ENCODE measurements around the gene KRT33A. TPM values are rescaled to one million over a fixed set of nuclear protein-coding genes. Genes with fewer than 3 reads are reported as not detected.

The KRT33A gene
- total RNA-seq, 4 donors from 2014 or later = 0.21 to 2.7 (median 1.9) TPM; not detected in 1

DNA sequence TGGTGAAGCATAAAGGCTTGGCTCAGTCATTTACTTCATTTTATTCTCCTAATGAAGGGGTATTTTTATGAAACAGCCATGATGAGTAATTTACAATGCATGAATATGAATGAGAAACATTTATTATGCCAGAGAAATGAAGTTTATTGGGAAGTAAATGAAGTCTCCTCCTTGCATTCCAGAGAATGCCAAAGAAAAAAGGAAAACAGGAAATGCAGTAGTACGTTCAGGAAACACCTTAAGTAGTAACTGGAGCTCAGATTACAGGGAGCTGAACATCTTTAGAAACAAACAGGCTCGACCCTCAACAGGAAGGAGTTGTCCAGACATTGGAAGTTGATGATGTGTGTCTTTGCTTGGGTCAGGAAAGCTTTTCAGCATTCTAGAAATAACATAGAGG is 26.9 kb upstream of the KRT33A start:
- TF ChIP-seq CTCF (IDR thresholded peaks at IDR 0.05) = no peak
- TF ChIP-seq POLR2A (IDR thresholded peaks at IDR 0.05) = no peak
- H3K9me3 ChIP-seq = no peaks in the 10 kb centered on the region
- H3K27ac ChIP-seq = no peak overlapping the region
- H3K4me1 ChIP-seq = no peaks in the 10 kb centered on the region
- H3K27me3 ChIP-seq = peaks cover 0 to 13% (median 0%) of the 10 kb centered on the region in 4 donors
- no peaks in the 10 kb centered on the region for H3K36me3 ChIP-seq
- H3K4me3 ChIP-seq = no peak overlapping the region
- WGBS, 2 donors = 24 to 25% methylated on average over 2 of the region's 2 CpGs
- no peak for DNase-seq
- intact Hi-C loops (cut with DNase I) = no loop called here

DNA sequence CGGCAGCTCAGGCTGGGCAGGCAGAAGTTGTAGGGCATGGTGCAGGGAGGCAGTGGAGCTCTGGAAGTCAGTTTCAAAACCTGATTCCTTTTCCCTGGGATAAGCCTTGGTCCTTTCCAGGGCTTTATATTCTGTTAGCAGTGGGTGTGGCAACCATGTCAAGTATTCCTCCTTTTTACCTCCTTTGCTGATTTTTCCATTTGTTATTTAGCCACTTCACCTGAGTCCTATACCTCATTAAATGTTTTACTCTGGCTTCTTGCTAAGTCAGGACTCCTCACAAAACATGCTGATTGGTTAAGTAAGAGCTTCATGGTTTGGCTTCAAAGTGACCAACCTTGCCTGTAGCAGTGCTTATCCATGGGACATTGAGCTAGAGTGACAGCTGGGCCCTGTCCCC is 19.1 kb upstream of the KRT33A start, which contains the start of gene KRT33B:
KRT33B (minus strand) TSS at position 101 of the 400 bp plus-strand sequence; CDS start at position 38, 63 bp downstream.
- TF ChIP-seq CTCF (IDR thresholded peaks at IDR 0.05) (no peak), POLR2A (IDR thresholded peaks at IDR 0.05) (no peak)
- intact Hi-C loops (cut with DNase I) = no loop called here
- 100% methylated on average over 1 of the region's 1 CpG; no CpG with 5 or more reads in 1 of the 2 donors for WGBS, 2 donors
- no peak for DNase-seq
- Histone ChIP-seq H3K27ac (no peak within 1 kb of the TSS), H3K36me3 (no peaks in the 10 kb centered on the region), H3K4me1 (peaks cover 0 to 14% (median 9%) of the 10 kb centered on the region in 3 donors), H3K27me3 (peaks cover 0 to 5% (median 0%) of the 10 kb centered on the region in 4 donors), H3K9me3 (no peaks in the 10 kb centered on the region), H3K4me3 (no peak within 1 kb of the TSS)

DNA sequence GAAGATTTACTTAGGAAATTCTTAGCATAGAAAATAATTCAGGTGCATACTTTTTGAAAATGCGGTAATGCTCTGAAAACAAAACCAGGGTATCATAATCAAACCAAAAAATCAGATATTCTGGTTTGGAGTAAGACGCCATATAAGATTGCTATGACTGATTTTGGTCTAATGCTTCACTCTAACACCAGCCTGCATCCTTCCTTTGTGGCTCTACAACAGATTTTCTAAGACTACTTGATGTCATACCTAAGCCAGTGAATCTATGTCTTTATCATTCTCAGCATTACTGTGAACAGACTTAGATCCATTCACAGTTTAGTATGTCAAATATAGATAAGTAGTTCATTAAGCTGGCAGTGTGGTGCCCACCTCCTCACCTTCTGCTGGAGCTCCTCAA is 18.4 kb upstream of the KRT33A start:
- Histone ChIP-seq H3K4me3 (no peak overlapping the region), H3K4me1 (peaks cover 0 to 18% (median 9%) of the 10 kb centered on the region in 3 donors), H3K9me3 (no peaks in the 10 kb centered on the region), H3K27ac (no peak overlapping the region), H3K27me3 (peaks cover 0 to under 1% (median 0%) of the 10 kb centered on the region in 4 donors), H3K36me3 (no peaks in the 10 kb centered on the region)
- WGBS, 2 donors = 84 to 92% methylated on average over 2 of the region's 2 CpGs
- no peak for TF ChIP-seq POLR2A (IDR thresholded peaks at IDR 0.05)
- TF ChIP-seq CTCF (IDR thresholded peaks at IDR 0.05) = no peak
- intact Hi-C loops (cut with DNase I) = no loop called here
- no peak for DNase-seq

GRCh38 chr17:41367426-41368075 is 16.9 kb upstream of the KRT33A start:
- H3K4me3 ChIP-seq = no peak overlapping the region
- H3K36me3 ChIP-seq = no peaks in the 10 kb centered on the region
- TF ChIP-seq CTCF (IDR thresholded peaks at IDR 0.05) (no peak), POLR2A (IDR thresholded peaks at IDR 0.05) (no peak)
- no peak overlapping the region for H3K27ac ChIP-seq
- intact Hi-C loops (cut with DNase I) = no loop called here
- H3K9me3 ChIP-seq = no peaks in the 10 kb centered on the region
- 45% methylated on average over 10 of the region's 10 CpGs for WGBS, 2 donors
- peaks cover 0 to 25% (median 9%) of the 10 kb centered on the region in 3 donors for H3K4me1 ChIP-seq
- H3K27me3 ChIP-seq = no peaks in the 10 kb centered on the region
- no peak for DNase-seq

DNA sequence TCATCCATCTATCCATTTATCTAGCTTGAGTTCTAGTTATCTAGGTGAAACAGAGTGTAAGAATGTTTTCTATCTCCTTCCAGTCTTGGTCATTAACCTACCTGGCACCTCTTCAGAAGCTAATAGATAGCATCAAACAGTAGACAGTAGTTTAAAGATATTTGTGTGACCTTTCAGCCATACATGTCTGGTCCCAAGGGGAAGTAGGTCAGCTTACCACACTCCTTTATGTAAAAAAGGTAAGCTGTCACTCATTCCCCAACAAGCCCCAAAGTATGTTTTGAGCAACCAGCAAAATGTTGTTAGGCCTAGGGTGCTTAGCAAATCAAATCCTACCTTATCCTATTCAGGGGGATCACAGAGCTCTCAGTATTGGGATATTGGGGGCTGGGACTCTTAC is 15.4 kb upstream of the KRT33A start:
- peaks cover 0 to 25% (median 9%) of the 10 kb centered on the region in 3 donors for H3K4me1 ChIP-seq
- intact Hi-C loops (cut with DNase I) = no loop called here

More for the DNA sequence above, 15.4 kb upstream of the KRT33A start:
- H3K4me3 ChIP-seq = no peak overlapping the region
- no peak overlapping the region for H3K27ac ChIP-seq
- no peaks in the 10 kb centered on the region for H3K9me3 ChIP-seq
- no peaks in the 10 kb centered on the region for H3K36me3 ChIP-seq
- no peak for DNase-seq
- H3K27me3 ChIP-seq = no peaks in the 10 kb centered on the region
- TF ChIP-seq POLR2A (IDR thresholded peaks at IDR 0.05) = no peak
- no peak for TF ChIP-seq CTCF (IDR thresholded peaks at IDR 0.05)
